ENCODE results near the gene FGF12.

FGF12 gene

DNA sequence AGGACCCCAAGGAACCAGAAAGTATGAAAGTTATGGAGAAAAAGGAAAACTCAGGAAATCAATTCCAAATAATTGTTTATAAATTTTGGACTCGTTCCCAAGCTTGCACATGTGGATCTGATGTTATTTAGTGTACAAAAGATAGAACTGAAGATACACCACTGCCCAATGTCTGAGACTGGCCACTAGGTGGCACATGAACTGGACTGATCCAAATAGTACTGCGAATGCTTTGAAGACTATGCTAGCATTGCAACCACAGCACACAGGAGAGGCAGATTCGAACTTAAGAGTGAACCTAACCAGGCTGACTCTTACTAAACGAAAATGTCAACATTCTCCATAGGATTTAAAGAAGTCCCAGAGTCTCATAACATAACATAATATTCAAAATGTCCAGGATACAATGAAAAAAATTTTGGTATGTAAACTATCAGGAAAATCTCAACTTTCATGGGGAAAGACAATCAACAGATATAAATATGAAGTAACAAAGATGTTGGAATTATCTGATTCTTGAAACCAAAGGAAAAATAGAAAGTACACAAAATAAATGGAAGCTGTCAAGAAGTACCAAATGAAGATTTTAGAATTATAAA, 596.7 kb downstream of the FGF12 start:
- peak; percentile 21 for DNase-seq (ENCODE audit: low spot score)
- in situ Hi-C loops (cut with MboI; ENCODE audit: low sequenced_read_pairs, unreplicated experiment): no loop called here
- TF ChIP-seq, protein P1, sequence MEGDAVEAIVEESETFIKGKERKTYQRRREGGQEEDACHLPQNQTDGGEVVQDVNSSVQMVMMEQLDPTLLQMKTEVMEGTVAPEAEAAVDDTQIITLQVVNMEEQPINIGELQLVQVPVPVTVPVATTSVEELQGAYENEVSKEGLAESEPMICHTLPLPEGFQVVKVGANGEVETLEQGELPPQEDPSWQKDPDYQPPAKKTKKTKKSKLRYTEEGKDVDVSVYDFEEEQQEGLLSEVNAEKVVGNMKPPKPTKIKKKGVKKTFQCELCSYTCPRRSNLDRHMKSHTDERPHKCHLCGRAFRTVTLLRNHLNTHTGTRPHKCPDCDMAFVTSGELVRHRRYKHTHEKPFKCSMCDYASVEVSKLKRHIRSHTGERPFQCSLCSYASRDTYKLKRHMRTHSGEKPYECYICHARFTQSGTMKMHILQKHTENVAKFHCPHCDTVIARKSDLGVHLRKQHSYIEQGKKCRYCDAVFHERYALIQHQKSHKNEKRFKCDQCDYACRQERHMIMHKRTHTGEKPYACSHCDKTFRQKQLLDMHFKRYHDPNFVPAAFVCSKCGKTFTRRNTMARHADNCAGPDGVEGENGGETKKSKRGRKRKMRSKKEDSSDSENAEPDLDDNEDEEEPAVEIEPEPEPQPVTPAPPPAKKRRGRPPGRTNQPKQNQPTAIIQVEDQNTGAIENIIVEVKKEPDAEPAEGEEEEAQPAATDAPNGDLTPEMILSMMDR (IDR thresholded peaks at IDR 0.05; ENCODE audit: borderline replicate concordance, control extremely low read depth, extremely low read depth, insufficient read depth, missing control alignments): peak; percentile 39

DNA sequence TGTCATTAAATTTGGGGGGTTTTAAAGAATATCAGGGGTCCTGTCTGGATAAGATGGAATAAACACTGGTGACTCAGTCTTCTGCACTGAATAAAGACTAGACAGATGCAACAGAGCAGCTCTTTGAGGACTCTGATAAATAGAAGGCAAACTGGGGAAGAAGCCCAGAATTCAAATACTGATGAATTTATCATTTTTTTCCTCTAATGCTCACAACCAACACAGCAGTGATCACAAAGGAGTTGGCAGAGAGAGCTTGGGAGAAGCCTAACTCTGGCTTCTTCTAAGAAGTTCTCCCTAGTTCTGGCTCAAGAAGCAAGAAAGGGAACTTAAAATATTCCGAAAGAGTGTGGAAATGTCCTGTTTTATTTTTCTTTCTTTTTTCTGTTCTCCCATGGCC, 597.8 kb downstream of the FGF12 start:
- in situ Hi-C loops (cut with MboI; ENCODE audit: low sequenced_read_pairs, unreplicated experiment): no loop called here
- DNase-seq (ENCODE audit: low spot score): no peak
- TF ChIP-seq, protein P1 (IDR thresholded peaks at IDR 0.05; ENCODE audit: borderline replicate concordance, control extremely low read depth, extremely low read depth, insufficient read depth, missing control alignments): no peak

DNA sequence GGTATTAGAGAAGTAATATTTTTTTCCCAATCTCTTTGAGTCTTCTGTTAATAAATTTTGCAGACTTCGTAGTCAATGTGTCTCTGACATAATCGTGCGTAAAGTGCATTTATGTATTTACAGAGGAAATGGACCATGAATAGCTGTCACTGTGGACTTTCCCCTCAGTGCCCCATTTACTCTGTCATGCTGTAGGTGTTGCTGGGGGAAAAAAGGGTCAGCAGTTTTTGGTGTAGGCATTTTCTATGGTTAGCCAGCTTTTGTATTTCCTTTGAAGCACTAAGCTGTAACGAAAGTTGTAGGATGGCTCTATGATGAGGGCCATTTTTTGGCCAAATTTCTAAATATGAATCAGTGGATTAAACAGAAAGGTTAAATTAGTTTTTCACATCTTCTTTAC, 598.4 kb downstream of the FGF12 start:
- TF ChIP-seq, protein P1 (IDR thresholded peaks at IDR 0.05; ENCODE audit: borderline replicate concordance, control extremely low read depth, extremely low read depth, insufficient read depth, missing control alignments): no peak
- DNase-seq (ENCODE audit: low spot score): peak; percentile 23
- in situ Hi-C loops (cut with MboI; ENCODE audit: low sequenced_read_pairs, unreplicated experiment): no loop called here

DNA sequence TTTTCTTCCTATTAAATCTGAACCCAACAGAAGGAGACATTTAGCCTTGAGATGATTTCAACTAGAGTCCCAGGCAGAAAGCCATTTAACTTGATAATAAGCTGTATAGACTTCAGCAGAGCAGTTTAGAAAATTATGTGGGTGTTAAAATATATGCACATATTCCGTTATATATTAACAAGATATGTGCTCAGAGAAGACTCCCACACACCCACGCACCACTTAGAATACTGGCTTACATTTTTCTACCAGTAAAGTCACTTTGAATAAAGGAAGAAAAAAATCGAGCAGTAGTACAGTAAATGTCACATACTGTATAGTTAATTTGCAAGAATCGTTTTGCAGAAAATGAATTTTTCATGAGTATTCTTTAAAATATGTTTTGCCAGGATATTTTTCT, 599.3 kb downstream of the FGF12 start:
- in situ Hi-C loops (cut with MboI; ENCODE audit: low sequenced_read_pairs, unreplicated experiment): no loop called here
- DNase-seq (ENCODE audit: low spot score): no peak
- TF ChIP-seq, protein P1 (IDR thresholded peaks at IDR 0.05; ENCODE audit: borderline replicate concordance, control extremely low read depth, extremely low read depth, insufficient read depth, missing control alignments): no peak

DNA sequence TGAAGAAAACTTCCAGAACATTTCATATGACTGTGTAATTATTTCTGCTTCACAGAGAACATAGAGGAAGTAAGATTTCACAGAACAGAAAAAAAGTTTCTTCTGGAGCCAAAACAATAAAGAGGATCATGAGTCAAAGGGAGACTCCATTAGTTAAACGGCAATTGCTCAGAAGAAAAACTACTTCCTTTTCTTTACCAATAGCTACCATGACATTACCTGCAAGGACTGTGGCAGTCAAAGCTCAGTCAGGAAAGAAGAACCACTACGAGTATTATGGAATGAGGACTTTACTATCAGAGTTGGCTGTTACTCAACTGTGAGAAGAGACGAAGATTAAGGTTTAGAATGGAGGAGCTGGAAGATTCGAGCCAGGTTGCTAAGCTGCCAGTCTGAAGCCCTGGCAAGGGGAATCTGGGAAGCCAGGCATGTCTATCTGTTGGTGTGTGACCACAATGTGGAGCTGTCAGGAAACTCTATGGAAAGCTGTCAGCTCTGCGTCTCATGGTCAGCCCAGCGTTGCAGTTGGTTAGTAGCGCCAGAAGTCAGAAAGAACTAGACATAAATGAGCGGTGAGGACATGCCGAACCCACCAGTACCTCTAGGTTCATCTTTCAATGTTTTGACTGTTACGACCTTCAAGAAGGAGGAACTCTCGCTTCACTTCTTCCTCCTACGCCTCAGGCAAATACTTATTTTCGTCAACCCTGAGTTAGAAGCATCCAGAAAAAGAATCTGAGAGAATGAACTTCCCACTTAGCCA, 604.3 kb downstream of the FGF12 start:
- in situ Hi-C loops (cut with MboI; ENCODE audit: low sequenced_read_pairs, unreplicated experiment): no loop called here
- no peak for DNase-seq (ENCODE audit: low spot score)

DNA sequence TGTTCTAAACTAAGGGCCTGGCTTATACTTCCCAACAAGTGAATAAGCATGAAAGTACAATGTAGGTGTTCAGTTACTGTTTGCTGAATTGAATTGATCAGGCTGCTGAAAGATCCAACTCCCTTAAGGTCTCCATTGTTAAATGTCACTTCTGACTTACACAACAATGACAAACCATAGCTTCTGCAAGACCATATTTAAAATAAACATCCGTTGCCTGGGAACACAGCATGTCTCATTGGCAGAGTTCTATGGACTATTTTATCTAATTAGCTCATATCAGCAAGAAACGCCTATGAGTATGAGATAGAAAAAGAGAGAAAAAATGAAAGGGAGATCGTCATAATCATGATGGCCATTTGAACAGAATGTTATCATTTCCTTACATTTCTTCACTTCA, 605.4 kb downstream of the FGF12 start:
- TF ChIP-seq, protein P1 (IDR thresholded peaks at IDR 0.05; ENCODE audit: borderline replicate concordance, control extremely low read depth, extremely low read depth, insufficient read depth, missing control alignments): no peak
- in situ Hi-C loops (cut with MboI; ENCODE audit: low sequenced_read_pairs, unreplicated experiment): no loop called here
- no peak for DNase-seq (ENCODE audit: low spot score)

More for the DNA sequence above, 604.3 kb downstream of the FGF12 start:
- TF ChIP-seq, protein P1 (IDR thresholded peaks at IDR 0.05; ENCODE audit: borderline replicate concordance, control extremely low read depth, extremely low read depth, insufficient read depth, missing control alignments): no peak
